K562 (cell line): ENCODE results near the gene CYB5R2.

Source experiments
- CTCF ChIP-seq, 3 experiments: IDR thresholded peaks in 2 of 3; conservative IDR thresholded peaks in 1 of 3; 2 replicates each; pipeline ENCODE4 v1.5.1; 2011 to 2012; ENCODE audit warnings: low read length in 3 of 3, mild to moderate bottlenecking in 3 of 3, control low read depth in 2 of 3, improper control_type of control experiment in 1 of 3, inconsistent platforms in 1 of 3, low read depth in 1 of 3, mixed read lengths in 1 of 3, moderate library complexity in 1 of 3; ENCODE audit not compliant: insufficient read depth in 2 of 3
- E2F5 ChIP-seq: sonication (generic); formaldehyde crosslinking; IDR thresholded peaks from 2 replicates; pipeline ENCODE4 v1.8.0; 2022; ENCODE audit warnings: mild to moderate bottlenecking, missing genetic modification reagents
- SLC30A9 ChIP-seq: fragments of 250-450 bp; sonication (Bioruptor Pico); IDR thresholded peaks from 2 replicates; pipeline ENCODE4 v1.8.0; 2022; ENCODE audit warnings: mild to moderate bottlenecking, moderate library complexity
- ZNF318 ChIP-seq, 2 experiments: fragments of 450-650 bp; IDR thresholded peaks; 2 replicates each; pipeline ENCODE4 v1.6.1; 2016; ENCODE audit warnings: mild to moderate bottlenecking in 2 of 2, borderline replicate concordance in 1 of 2, low read depth in 1 of 2, moderate library complexity in 1 of 2
- TF ChIP-seq, protein P1 (sequence below): fragments of 250-450 bp; sonication (Bioruptor Pico); IDR thresholded peaks from 2 replicates; pipeline ENCODE4 v1.8.0; 2021; ENCODE audit warnings: borderline replicate concordance, mild to moderate bottlenecking, moderate library complexity; ENCODE audit not compliant: poor library complexity, severe bottlenecking

DNA sequence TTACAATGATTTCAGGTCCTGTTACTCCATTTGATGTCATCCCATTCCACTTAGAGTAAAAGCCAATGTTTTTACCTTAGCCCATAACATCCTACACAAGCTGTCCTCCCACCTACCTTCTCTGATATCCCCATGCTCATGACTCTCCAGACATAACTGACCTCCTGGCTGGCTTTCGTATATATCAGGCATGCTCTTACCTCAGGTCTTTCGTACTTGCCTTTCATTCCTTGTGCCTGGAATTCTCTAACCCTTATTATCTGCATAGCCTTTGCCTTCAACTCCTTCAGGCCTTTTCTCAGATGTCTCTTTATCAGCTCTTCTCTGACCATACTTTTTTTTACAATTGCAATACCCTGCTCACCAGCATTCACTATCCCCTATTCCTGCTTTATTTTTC, 10.3 kb upstream of the CYB5R2 start:
- TF ChIP-seq ZNF318 (IDR thresholded peaks at IDR 0.05; ENCODE audit: borderline replicate concordance in 1 of 2, low read depth in 1 of 2) (no peak), CTCF (IDR thresholded peaks at IDR 0.05 in 2 of 3, conservative IDR thresholded peaks at IDR 0.05 in 1 of 3; ENCODE audit: insufficient read depth in 2 of 3, low read depth in 1 of 3, low read length in 3 of 3) (no peak), E2F5 (CRISPR knock-in tag) (no peak), SLC30A9 (CRISPR knock-in tag) (no peak)
- TF ChIP-seq, protein P1, sequence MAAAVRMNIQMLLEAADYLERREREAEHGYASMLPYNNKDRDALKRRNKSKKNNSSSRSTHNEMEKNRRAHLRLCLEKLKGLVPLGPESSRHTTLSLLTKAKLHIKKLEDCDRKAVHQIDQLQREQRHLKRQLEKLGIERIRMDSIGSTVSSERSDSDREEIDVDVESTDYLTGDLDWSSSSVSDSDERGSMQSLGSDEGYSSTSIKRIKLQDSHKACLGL, result no peak
